ENCODE measurements around the gene KIF12. TPM values are rescaled to one million over a fixed set of nuclear protein-coding genes. Genes with fewer than 3 reads are reported as not detected.
"Not testable (repeated sequence)": the region's sequence is repeated elsewhere in the genome, so short reads cannot be mapped to it uniquely, and the experiment has no call there.

Gene KIF12
- total RNA-seq, 4 donors from 2014 or later = 1.2 TPM; not detected in 3

DNA sequence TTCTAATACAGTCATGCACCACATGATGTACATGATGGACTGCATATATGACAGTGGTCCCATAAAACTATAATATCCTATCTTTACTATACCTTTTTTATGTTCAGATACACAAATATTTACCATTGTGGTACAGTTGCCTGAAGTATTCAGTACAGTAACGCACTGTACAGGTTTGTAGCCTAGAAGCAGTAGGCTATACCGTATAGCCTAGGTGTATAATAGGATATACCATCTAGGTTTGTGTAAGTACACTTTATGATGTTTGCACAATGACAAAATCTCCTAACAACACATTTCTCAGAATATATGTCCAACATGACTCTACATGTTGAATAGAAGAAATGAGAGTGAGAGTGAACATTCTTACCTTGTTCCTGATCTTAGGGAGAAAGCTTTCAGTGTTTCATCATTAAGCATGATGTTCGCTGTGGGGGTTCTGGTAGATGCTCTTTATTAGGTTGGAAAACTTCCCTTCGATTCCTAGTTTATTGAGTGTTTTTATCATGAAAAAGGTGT, 52.8 kb downstream of the KIF12 start:
- Histone ChIP-seq H3K27me3 (no peaks in the 10 kb centered on the region), H3K27ac (no peak overlapping the region), H3K9me3 (no peaks in the 10 kb centered on the region), H3K4me3 (no peak overlapping the region), H3K4me1 (no peaks in the 10 kb centered on the region), H3K36me3 (peaks cover 0 to 44% (median 0%) of the 10 kb centered on the region in 3 donors)
- intact Hi-C loops (cut with DNase I) = no loop called here
- 75 to 77% methylated on average over 4 of the region's 4 CpGs for WGBS, 2 donors
- TF ChIP-seq, protein P1, sequence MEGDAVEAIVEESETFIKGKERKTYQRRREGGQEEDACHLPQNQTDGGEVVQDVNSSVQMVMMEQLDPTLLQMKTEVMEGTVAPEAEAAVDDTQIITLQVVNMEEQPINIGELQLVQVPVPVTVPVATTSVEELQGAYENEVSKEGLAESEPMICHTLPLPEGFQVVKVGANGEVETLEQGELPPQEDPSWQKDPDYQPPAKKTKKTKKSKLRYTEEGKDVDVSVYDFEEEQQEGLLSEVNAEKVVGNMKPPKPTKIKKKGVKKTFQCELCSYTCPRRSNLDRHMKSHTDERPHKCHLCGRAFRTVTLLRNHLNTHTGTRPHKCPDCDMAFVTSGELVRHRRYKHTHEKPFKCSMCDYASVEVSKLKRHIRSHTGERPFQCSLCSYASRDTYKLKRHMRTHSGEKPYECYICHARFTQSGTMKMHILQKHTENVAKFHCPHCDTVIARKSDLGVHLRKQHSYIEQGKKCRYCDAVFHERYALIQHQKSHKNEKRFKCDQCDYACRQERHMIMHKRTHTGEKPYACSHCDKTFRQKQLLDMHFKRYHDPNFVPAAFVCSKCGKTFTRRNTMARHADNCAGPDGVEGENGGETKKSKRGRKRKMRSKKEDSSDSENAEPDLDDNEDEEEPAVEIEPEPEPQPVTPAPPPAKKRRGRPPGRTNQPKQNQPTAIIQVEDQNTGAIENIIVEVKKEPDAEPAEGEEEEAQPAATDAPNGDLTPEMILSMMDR (IDR thresholded peaks at IDR 0.05) = no peak
- TF ChIP-seq POLR2A (IDR thresholded peaks at IDR 0.05) = no peak
- no peak for DNase-seq

DNA sequence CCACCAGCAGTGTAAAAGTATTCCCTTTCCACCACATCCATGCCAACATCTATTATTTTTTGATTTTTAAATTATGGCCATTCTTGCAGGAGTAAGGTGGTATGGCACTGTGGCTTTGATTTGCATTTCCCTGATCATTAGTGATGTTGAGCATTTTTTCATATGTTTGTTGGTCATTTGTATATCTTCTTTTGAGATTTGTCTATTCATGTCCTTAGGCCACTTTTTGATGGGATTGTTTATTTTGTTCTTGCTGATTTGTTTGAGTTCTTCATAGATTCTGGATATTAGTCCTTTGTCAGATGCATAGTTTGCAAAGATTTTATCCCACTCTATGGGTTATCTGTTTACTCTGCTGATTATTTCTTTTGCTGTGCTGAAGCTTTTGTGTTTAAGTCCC, 55.4 kb downstream of the KIF12 start:
- H3K4me3 ChIP-seq; H3K27me3 ChIP-seq; DNase-seq; H3K27ac ChIP-seq; H3K9me3 ChIP-seq; intact Hi-C loops (cut with DNase I); H3K4me1 ChIP-seq: not testable (repeated sequence)
- H3K36me3 ChIP-seq = peaks cover 0 to 30% (median 0%) of the 10 kb centered on the region in 3 donors

Other genes with a start within 250 kb of the KIF12 start
- 1 to 10 TPM in 2 of 4 donors, under 1 TPM in 2; 0.68 to 2.1 (median 1.3) TPM for gene ZNF618, start 223.0 kb downstream of the KIF12 start, total RNA-seq
- 1 to 10 TPM in 1 of 4 donors, under 1 TPM in 1, not detected in 2; 0.19 to 2.5 TPM for gene AMBP, start 21.0 kb downstream of the KIF12 start, total RNA-seq
- gene COL27A1, start 56.2 kb upstream of the KIF12 start, total RNA-seq = 10 to 100 TPM in 2 of 4 donors, 1 to 10 TPM in 2; 7.5 to 34.0 (median 12.0) TPM
- gene ORM1, start 223.8 kb upstream of the KIF12 start, total RNA-seq = under 1 TPM in 1 of 4 donors, not detected in 3; 0.41 TPM
- not detected for gene ORM2, start 230.6 kb upstream of the KIF12 start, total RNA-seq

Measured in esophagus squamous epithelium (tissue), 5 donors.